Measurements from ENCODE around the gene OSBPL2. TPM values are rescaled to one million over a fixed set of nuclear protein-coding genes. Genes with fewer than 3 reads are reported as not detected.

OSBPL2 gene
- total RNA-seq, 1 donor from 2014 or later = 28.4 TPM

- Mint-ChIP-seq H3K36me3 (no peaks in the 10 kb centered on the region), H3K4me1 (no peaks in the 10 kb centered on the region), H3K4me3 (no peak overlapping the region), H3K27me3 (ENCODE audit: insufficient read depth, low read depth) (peaks cover 3% of the 10 kb centered on the region), H3K9me3 (no peaks in the 10 kb centered on the region), H3K27ac (no peak overlapping the region)
- H4K20me1 ChIP-seq (ENCODE audit: low read depth) = no peaks in the 10 kb centered on the region
- H3K4me1 ChIP-seq = no peaks in the 10 kb centered on the region
- no peak overlapping the region for H3K27ac ChIP-seq
- H3K9ac ChIP-seq = no peak overlapping the region
- H3F3A ChIP-seq (ENCODE audit: low read depth) = peaks cover 12% of the 10 kb centered on the region
- no peak overlapping the region for H3K4me3 ChIP-seq
- no peaks in the 10 kb centered on the region for H3K9me3 ChIP-seq (ENCODE audit: low read depth)
- no peak for DNase-seq (ENCODE audit: low spot score)
- no peak overlapping the region for H2AFZ ChIP-seq (replicated peaks)
- no peak for TF ChIP-seq EZH2phosphoT487 (IDR thresholded peaks at IDR 0.05)
- no peak for TF ChIP-seq EZH2 (IDR thresholded peaks at IDR 0.05)
- TF ChIP-seq, protein P1, sequence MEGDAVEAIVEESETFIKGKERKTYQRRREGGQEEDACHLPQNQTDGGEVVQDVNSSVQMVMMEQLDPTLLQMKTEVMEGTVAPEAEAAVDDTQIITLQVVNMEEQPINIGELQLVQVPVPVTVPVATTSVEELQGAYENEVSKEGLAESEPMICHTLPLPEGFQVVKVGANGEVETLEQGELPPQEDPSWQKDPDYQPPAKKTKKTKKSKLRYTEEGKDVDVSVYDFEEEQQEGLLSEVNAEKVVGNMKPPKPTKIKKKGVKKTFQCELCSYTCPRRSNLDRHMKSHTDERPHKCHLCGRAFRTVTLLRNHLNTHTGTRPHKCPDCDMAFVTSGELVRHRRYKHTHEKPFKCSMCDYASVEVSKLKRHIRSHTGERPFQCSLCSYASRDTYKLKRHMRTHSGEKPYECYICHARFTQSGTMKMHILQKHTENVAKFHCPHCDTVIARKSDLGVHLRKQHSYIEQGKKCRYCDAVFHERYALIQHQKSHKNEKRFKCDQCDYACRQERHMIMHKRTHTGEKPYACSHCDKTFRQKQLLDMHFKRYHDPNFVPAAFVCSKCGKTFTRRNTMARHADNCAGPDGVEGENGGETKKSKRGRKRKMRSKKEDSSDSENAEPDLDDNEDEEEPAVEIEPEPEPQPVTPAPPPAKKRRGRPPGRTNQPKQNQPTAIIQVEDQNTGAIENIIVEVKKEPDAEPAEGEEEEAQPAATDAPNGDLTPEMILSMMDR (IDR thresholded peaks at IDR 0.05) = no peak
- no peak overlapping the region for H3K4me2 ChIP-seq
- H3K27me3 ChIP-seq = no peaks in the 10 kb centered on the region
- no peaks in the 10 kb centered on the region for H3K36me3 ChIP-seq
- H3K79me2 ChIP-seq (ENCODE audit: low read depth) = no peaks in the 10 kb centered on the region
These were observed 81.1 kb downstream of the OSBPL2 start for GRCh38 chr20:62319346-62319909.

DNA sequence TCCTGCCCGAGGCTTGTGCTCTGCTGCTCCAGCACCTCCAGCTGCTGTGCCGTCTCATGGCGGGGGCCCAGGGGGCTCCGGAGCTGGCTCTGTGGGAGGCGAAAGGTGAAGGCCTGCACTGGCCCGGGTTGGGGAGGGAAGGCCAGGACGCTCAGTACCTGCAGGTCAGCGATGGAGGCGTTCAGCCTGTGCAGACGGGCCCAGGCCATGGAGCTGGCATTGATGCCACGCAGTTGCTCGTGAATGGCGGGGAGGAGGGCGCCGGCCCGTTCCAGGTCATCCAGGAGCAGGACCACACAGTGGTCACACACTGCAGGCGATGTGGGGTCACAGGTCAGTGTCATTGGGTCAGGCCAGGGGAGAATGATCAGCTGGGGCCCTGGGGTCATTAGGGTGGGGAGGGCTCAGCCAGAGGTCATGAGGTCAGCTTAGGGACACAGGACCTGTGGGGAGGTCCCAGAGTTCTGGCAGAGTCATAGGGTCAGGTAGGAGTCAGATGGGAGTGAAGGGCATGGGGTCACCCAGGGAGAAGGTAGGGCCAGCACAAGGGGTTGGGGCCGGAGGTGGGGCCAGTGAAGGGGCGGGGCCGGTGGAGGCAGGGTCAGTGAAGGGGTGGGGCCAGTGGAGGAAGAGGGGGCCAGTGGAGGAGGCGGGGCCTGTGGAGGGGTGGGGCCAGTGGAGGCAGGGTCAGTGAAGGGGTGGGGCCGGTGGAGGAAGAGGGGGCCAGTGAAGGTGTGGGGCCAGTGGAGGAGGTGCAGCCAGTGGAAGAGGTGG is 82.4 kb downstream of the OSBPL2 start:
- peaks cover 5% of the 10 kb centered on the region for H3K36me3 Mint-ChIP-seq
- H3K9me3 Mint-ChIP-seq = no peaks in the 10 kb centered on the region
- Histone ChIP-seq H3K4me1 (no peaks in the 10 kb centered on the region), H3K9ac (no peak overlapping the region), H3K27ac (no peak overlapping the region), H3K9me3 (ENCODE audit: low read depth) (no peaks in the 10 kb centered on the region), H3K4me2 (no peak overlapping the region), H3K79me2 (ENCODE audit: low read depth) (no peaks in the 10 kb centered on the region), H2AFZ (replicated peaks) (no peak overlapping the region), H3K27me3 (no peaks in the 10 kb centered on the region), H3K4me3 (no peak overlapping the region), H3K36me3 (peaks cover 1% of the 10 kb centered on the region), H3F3A (ENCODE audit: low read depth) (peaks cover 12% of the 10 kb centered on the region), H4K20me1 (ENCODE audit: low read depth) (no peaks in the 10 kb centered on the region)
- H3K27me3 Mint-ChIP-seq (ENCODE audit: insufficient read depth, low read depth) = peaks cover 3% of the 10 kb centered on the region
- peak; percentile 33 for DNase-seq (ENCODE audit: low spot score)
- TF ChIP-seq EZH2phosphoT487 (IDR thresholded peaks at IDR 0.05) = no peak
- TF ChIP-seq, protein P1 (IDR thresholded peaks at IDR 0.05) = no peak
- no peak for TF ChIP-seq EZH2 (IDR thresholded peaks at IDR 0.05)
- H3K4me3 Mint-ChIP-seq = no peak overlapping the region
- H3K4me1 Mint-ChIP-seq = no peaks in the 10 kb centered on the region
- no peak overlapping the region for H3K27ac Mint-ChIP-seq

DNA sequence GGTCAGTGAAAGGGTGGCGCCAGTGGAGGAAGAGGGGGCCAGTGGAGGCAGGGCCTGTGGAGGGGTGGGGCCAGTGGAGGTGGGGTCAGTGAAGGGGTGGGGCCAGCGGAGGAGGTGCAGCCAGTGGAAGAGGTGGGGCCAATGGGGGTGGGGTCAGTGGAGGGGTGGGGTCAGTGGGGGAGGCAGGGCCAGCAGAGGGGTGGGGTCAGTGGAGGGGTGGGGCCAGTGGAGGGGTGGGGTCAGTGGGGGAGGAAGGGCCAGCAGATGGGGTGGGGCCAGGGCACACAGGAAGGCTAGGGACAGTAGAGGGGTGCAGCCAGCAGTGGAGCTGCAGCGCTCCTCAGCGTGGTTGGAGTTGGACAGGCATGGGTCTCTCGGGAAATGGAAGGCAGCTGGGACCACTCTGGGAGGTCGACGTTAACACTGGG is 83.2 kb downstream of the OSBPL2 start:
- no peak for DNase-seq (ENCODE audit: low spot score)
- H2AFZ ChIP-seq (replicated peaks) = no peak overlapping the region
- Mint-ChIP-seq H3K27ac (no peak overlapping the region), H3K4me1 (no peaks in the 10 kb centered on the region), H3K27me3 (ENCODE audit: insufficient read depth, low read depth) (peaks cover 3% of the 10 kb centered on the region), H3K9me3 (no peaks in the 10 kb centered on the region), H3K4me3 (no peak overlapping the region), H3K36me3 (peaks cover 9% of the 10 kb centered on the region)
- no peaks in the 10 kb centered on the region for H3K4me1 ChIP-seq
- H3F3A ChIP-seq (ENCODE audit: low read depth) = peaks cover 12% of the 10 kb centered on the region
- no peak overlapping the region for H3K4me3 ChIP-seq
- H4K20me1 ChIP-seq (ENCODE audit: low read depth) = no peaks in the 10 kb centered on the region
- H3K27me3 ChIP-seq = no peaks in the 10 kb centered on the region
- peaks cover 2% of the 10 kb centered on the region for H3K36me3 ChIP-seq
- no peak for TF ChIP-seq EZH2phosphoT487 (IDR thresholded peaks at IDR 0.05)
- no peak for TF ChIP-seq EZH2 (IDR thresholded peaks at IDR 0.05)
- H3K79me2 ChIP-seq (ENCODE audit: low read depth) = no peaks in the 10 kb centered on the region
- H3K27ac ChIP-seq = no peak overlapping the region
- no peaks in the 10 kb centered on the region for H3K9me3 ChIP-seq (ENCODE audit: low read depth)
- H3K4me2 ChIP-seq = no peak overlapping the region
- H3K9ac ChIP-seq = no peak overlapping the region

DNA sequence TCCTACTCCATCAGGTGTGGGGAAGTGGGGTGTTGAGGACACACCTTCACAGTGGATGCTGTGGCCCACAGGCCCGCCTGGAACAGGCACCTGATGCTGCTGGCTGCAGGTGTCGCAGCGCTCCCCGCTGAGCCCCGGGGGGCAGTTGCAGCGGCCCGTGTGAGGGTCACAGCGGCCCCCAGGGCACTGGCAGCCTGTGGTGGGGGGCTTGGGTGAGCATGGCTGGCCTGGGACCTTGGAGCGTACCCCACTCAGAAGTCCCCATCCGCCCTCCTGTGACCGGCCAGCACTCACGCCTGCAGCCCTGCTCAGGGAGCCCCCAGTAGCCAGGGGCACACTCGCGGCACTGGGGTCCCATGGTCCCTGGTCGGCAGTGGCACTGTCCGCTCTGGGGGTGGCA is 83.7 kb downstream of the OSBPL2 start:
- no peak for DNase-seq (ENCODE audit: low spot score)
- H3K9ac ChIP-seq = no peak overlapping the region
- H3K4me3 Mint-ChIP-seq = no peak overlapping the region

More for the DNA sequence above, 83.7 kb downstream of the OSBPL2 start:
- peaks cover 9% of the 10 kb centered on the region for H3K36me3 Mint-ChIP-seq
- Histone ChIP-seq H4K20me1 (ENCODE audit: low read depth) (no peaks in the 10 kb centered on the region), H3K9me3 (ENCODE audit: low read depth) (no peaks in the 10 kb centered on the region), H2AFZ (replicated peaks) (no peak overlapping the region), H3F3A (ENCODE audit: low read depth) (peaks cover 12% of the 10 kb centered on the region), H3K79me2 (ENCODE audit: low read depth) (no peaks in the 10 kb centered on the region), H3K36me3 (peaks cover 2% of the 10 kb centered on the region), H3K4me1 (no peaks in the 10 kb centered on the region), H3K27me3 (no peaks in the 10 kb centered on the region), H3K4me2 (no peak overlapping the region), H3K27ac (no peak overlapping the region), H3K4me3 (no peak overlapping the region)
- no peaks in the 10 kb centered on the region for H3K4me1 Mint-ChIP-seq
- peaks cover 3% of the 10 kb centered on the region for H3K27me3 Mint-ChIP-seq (ENCODE audit: insufficient read depth, low read depth)
- TF ChIP-seq, protein P1 (IDR thresholded peaks at IDR 0.05) = no peak
- TF ChIP-seq EZH2 (IDR thresholded peaks at IDR 0.05) (no peak), EZH2phosphoT487 (IDR thresholded peaks at IDR 0.05) (no peak)
- H3K27ac Mint-ChIP-seq = no peak overlapping the region
- H3K9me3 Mint-ChIP-seq = no peaks in the 10 kb centered on the region

Measured in neural progenitor cell (in vitro differentiated cells).